Keratinocyte (primary cell): Measurements from ENCODE around the gene ABHD12B. TPM values are rescaled to one million over a fixed set of nuclear protein-coding genes. Genes with fewer than 3 reads are reported as not detected.

ENCODE experiments used
- DNase-seq: peaks from one replicate; pipeline ENCODE4 v3.0.0-alpha.2; 2011; ENCODE audit warnings: low read depth, missing footprints, low spot score
- FAIRE-seq: peaks from 2 replicates; lab custom pipeline; 2011; peaks lifted over from hg19 to GRCh38; lab: Jason Lieb, UNC
- H2AFZ ChIP-seq: 2 replicates; pipeline ENCODE4 v1.6.0; 2012; ENCODE audit warnings: low read length, control low read depth, inconsistent platforms; ENCODE audit not compliant: control insufficient read depth
- H3K27ac ChIP-seq: 2 replicates; pipeline ENCODE4 v1.5.1; 2011; ENCODE audit warnings: low read length; ENCODE audit not compliant: control insufficient read depth, insufficient read depth
- H3K27me3 ChIP-seq: 3 replicates; pipeline ENCODE4 v1.6.0; 2011; ENCODE audit warnings: low read length; ENCODE audit not compliant: control insufficient read depth, insufficient read depth; ENCODE audit errors: extremely low read depth
- H3K36me3 ChIP-seq, 2 experiments: 2 replicates in 1 of 2; 3 replicates in 1 of 2; pipeline ENCODE4 v1.5.1; 2011; ENCODE audit warnings: low read length in 2 of 2, mild to moderate bottlenecking in 1 of 2; ENCODE audit not compliant: control insufficient read depth in 2 of 2, insufficient read depth in 2 of 2; ENCODE audit errors: extremely low read depth in 1 of 2
- H3K4me1 ChIP-seq: 3 replicates; pipeline ENCODE4 v1.5.1; 2011; ENCODE audit warnings: low read length; ENCODE audit not compliant: control insufficient read depth, insufficient read depth; ENCODE audit errors: extremely low read depth
- H3K4me2 ChIP-seq: 3 replicates; pipeline ENCODE4 v1.6.0; 2011; ENCODE audit warnings: low read depth, low read length; ENCODE audit not compliant: control insufficient read depth, insufficient read depth; ENCODE audit errors: extremely low read depth
- H3K4me3 ChIP-seq, 3 experiments: fragments of 200-600 bp in 1 of 3; sonication (generic) in 1 of 3; 2 replicates in 2 of 3; 3 replicates in 1 of 3; pipeline ENCODE4 v1.5.1; 2011 to 2016; ENCODE audit warnings: low read length in 3 of 3, mild to moderate bottlenecking in 3 of 3, control low read depth in 2 of 3, inconsistent platforms in 1 of 3, low read depth in 1 of 3, mixed read lengths in 1 of 3, mixed run types in 1 of 3, moderate library complexity in 1 of 3; ENCODE audit not compliant: control insufficient read depth in 2 of 3, insufficient read depth in 2 of 3; ENCODE audit errors: extremely low read depth in 1 of 3
- H3K79me2 ChIP-seq: 2 replicates; pipeline ENCODE4 v1.6.0; 2012; ENCODE audit warnings: low read length; ENCODE audit not compliant: control insufficient read depth, insufficient read depth
- H3K9ac ChIP-seq: 3 replicates; pipeline ENCODE4 v1.6.0; 2011; ENCODE audit warnings: low read length; ENCODE audit not compliant: control insufficient read depth, insufficient read depth; ENCODE audit errors: extremely low read depth
- H3K9me1 ChIP-seq: 3 replicates; pipeline ENCODE4 v1.6.0; 2011; ENCODE audit warnings: low read length; ENCODE audit not compliant: control insufficient read depth, insufficient read depth; ENCODE audit errors: extremely low read depth
- H3K9me3 ChIP-seq: 2 replicates; pipeline ENCODE4 v1.5.1; 2012; ENCODE audit warnings: low read depth, low read length; ENCODE audit not compliant: control insufficient read depth
- H4K20me1 ChIP-seq: 3 replicates; pipeline ENCODE4 v1.6.0; 2011; ENCODE audit warnings: low read length; ENCODE audit not compliant: control insufficient read depth, insufficient read depth; ENCODE audit errors: extremely low read depth
- EZH2 ChIP-seq: IDR thresholded peaks from one replicate; pipeline ENCODE4 v1.6.1; 2012; ENCODE audit warnings: inconsistent platforms, mild to moderate bottlenecking, low read length, moderate library complexity
- dilution Hi-C: fragments of 300-500 bp; cut with MboI; formaldehyde crosslinking; loops from one replicate; pipeline ENCODE4 v1.7.0; 2020; ENCODE audit warnings: low sequenced_read_pairs; ENCODE audit not compliant: extremely low pct_ligation_motif_present
- polyA plus RNA-seq, 5 experiments: library from polyadenylated mRNA; depleted of rRNA in 3 of 5; stranded (reverse) in 3 of 5; stranded (forward) in 1 of 5; unstranded in 1 of 5; fragments of >200 nt; gene quantifications; 1 replicate in 1 of 5; 2 replicates in 3 of 5; 3 replicates in 1 of 5; pipeline versions ENCODE4 v1.2.1 to v1.2.3, GENCODE V29; 2011 to 2012; ENCODE audit warnings: missing spikeins in 2 of 5, low read depth in 1 of 5, low replicate concordance in 1 of 5
- TF ChIP-seq, protein P1 (sequence below), 3 experiments: IDR thresholded peaks in 1 of 3; conservative IDR thresholded peaks in 1 of 3; optimal IDR thresholded peaks in 1 of 3; 2 replicates in 2 of 3; 3 replicates in 1 of 3; pipeline versions ENCODE3 to v1.5.1; 2011; ENCODE audit warnings: low read length in 3 of 3, mild to moderate bottlenecking in 3 of 3, moderate library complexity in 2 of 3, control low read depth in 1 of 3, inconsistent platforms in 1 of 3; ENCODE audit not compliant: insufficient read depth in 2 of 3; ENCODE audit errors: extremely low read depth in 1 of 3

Gene ABHD12B
- polyA plus RNA-seq, 1 donor (not counting 4 experiments of a cell fraction or from before 2014, with no cell fraction given), result not detected

DNA sequence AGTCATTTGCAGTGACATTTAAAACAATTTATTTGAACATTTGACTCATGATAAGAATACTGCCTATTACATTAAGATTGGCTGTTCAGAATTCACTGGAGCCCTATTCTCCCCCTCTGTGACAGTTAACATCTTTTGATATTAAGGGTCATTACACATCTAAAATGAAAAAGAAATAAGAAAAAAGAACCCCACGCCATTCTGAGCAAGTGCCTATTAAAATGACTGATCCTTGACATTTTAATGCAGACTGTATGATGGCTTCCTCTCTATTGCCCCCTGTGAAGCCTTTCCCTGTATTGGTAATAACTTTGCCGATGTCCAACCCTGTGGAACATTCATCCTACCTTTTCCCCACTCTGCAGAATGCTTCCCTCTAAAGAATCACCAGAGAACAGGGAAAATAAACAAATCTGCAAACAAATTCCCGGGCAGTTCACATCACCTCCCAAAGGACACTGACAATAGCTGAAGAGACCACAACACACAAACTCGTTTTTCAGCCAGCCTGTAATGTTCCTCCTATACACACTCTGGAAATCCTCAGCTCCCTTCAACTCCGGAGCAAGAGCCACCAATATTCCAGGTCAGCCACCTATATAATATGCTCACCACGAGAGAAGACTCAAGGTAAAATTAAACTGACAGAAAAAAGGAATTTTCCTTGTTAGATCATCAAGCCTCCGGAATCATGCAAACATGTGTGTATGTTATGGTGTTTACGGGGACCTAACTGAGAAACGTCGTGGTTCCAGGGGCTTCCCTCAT, 42.9 kb upstream of the ABHD12B start:
- Histone ChIP-seq H3K9ac (no peak overlapping the region), H3K9me1 (peaks cover 2% of the 10 kb centered on the region), H2AFZ (no peak overlapping the region), H4K20me1 (peaks cover 6% of the 10 kb centered on the region), H3K4me1 (peaks cover 16% of the 10 kb centered on the region), H3K79me2 (peaks cover 50% of the 10 kb centered on the region), H3K4me2 (peak overlapping the region; percentile 97), H3K4me3 (peak overlapping the region in 1 of 3 experiments; percentile 78), H3K27me3 (no peaks in the 10 kb centered on the region), H3K9me3 (no peaks in the 10 kb centered on the region), H3K27ac (no peak overlapping the region), H3K36me3 (peaks cover 0 to 1% of the 10 kb centered on the region in 2 experiments)
- DNase-seq (no peak), FAIRE-seq (no peak)
- TF ChIP-seq EZH2, result no peak
- TF ChIP-seq, protein P1, sequence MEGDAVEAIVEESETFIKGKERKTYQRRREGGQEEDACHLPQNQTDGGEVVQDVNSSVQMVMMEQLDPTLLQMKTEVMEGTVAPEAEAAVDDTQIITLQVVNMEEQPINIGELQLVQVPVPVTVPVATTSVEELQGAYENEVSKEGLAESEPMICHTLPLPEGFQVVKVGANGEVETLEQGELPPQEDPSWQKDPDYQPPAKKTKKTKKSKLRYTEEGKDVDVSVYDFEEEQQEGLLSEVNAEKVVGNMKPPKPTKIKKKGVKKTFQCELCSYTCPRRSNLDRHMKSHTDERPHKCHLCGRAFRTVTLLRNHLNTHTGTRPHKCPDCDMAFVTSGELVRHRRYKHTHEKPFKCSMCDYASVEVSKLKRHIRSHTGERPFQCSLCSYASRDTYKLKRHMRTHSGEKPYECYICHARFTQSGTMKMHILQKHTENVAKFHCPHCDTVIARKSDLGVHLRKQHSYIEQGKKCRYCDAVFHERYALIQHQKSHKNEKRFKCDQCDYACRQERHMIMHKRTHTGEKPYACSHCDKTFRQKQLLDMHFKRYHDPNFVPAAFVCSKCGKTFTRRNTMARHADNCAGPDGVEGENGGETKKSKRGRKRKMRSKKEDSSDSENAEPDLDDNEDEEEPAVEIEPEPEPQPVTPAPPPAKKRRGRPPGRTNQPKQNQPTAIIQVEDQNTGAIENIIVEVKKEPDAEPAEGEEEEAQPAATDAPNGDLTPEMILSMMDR (optimal IDR thresholded peaks at IDR 0.05 in 1 of 3, IDR thresholded peaks at IDR 0.05 in 1 of 3, conservative IDR thresholded peaks at IDR 0.05 in 1 of 3; ENCODE audit: extremely low read depth in 1 of 3, insufficient read depth in 2 of 3, low read length in 3 of 3), result no peak
- dilution Hi-C loops, result no loop called here

DNA sequence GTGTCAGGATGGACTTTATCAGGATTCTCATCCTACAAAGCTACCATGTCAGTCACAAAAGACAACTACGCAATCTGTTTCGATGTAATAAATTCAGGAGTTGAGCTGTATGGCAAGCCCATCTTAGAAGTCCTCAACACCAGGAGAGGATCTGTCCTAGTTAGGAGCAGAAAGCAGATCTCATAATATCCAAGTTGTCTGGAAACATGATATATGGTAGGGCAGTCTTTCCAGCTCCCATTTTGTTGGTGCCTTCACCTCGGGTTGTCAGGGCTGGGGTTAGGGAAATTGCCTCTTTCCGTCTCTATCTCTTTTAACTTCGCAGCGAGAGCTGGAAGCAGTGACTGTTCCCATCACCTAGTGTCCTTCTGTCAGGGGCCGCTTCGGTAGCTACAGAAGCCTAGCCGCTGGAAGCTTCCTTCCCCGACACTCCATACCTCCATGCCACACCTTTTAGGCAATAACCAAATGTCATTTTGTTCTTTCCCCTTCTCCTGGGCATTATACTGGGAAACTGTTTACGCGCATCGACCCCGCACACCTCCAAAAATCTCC, 42.3 kb upstream of the ABHD12B start:
- DNase-seq (no peak), FAIRE-seq (no peak)
- H3K4me2 ChIP-seq, result peak overlapping the region; percentile 97
- H3K9ac ChIP-seq, result peak overlapping the region; percentile 73
- H3K27me3 ChIP-seq, result no peaks in the 10 kb centered on the region
- dilution Hi-C loops, result no loop called here
- H3K4me3 ChIP-seq, result peak overlapping the region; percentile 69 to 82 (median 78)
- peak overlapping the region; percentile 24 for H2AFZ ChIP-seq
- no peaks in the 10 kb centered on the region for H3K9me3 ChIP-seq
- H3K27ac ChIP-seq, result peak overlapping the region; percentile 32
- no peak for TF ChIP-seq EZH2
- TF ChIP-seq, protein P1 (optimal IDR thresholded peaks at IDR 0.05 in 1 of 3, IDR thresholded peaks at IDR 0.05 in 1 of 3, conservative IDR thresholded peaks at IDR 0.05 in 1 of 3; ENCODE audit: extremely low read depth in 1 of 3, insufficient read depth in 2 of 3, low read length in 3 of 3), result no peak
- H3K9me1 ChIP-seq, result peaks cover 2% of the 10 kb centered on the region
- peaks cover 48% of the 10 kb centered on the region for H3K79me2 ChIP-seq
- peaks cover 0 to 1% of the 10 kb centered on the region in 2 experiments for H3K36me3 ChIP-seq
- H4K20me1 ChIP-seq, result peaks cover 6% of the 10 kb centered on the region
- H3K4me1 ChIP-seq, result peaks cover 15% of the 10 kb centered on the region
